Liver (tissue), 3 donors: ENCODE data around the gene STAT6.

Source experiments
- EGR1 ChIP-seq, 2 donors: IDR thresholded peaks; 2 replicates each; pipeline ENCODE4 v1.6.1; 2016 to 2018; ENCODE audit warnings: antibody characterized with exemption in 2 of 2, low read depth in 2 of 2
- GABPA ChIP-seq, 2 donors: IDR thresholded peaks in 1 of 2; conservative IDR thresholded peaks in 1 of 2; 2 replicates each; pipeline ENCODE4 v1.6.1; 2016; ENCODE audit warnings: antibody characterized with exemption in 2 of 2, mild to moderate bottlenecking in 1 of 2, moderate library complexity in 1 of 2
- JUND ChIP-seq, 2 donors: IDR thresholded peaks; 2 replicates each; pipeline ENCODE4 v1.6.1; 2016; ENCODE audit warnings: antibody characterized with exemption in 2 of 2
- SP1 ChIP-seq: IDR thresholded peaks from 2 replicates; pipeline ENCODE4 v1.6.1; 2018; ENCODE audit warnings: antibody characterized with exemption, mild to moderate bottlenecking
- YY1 ChIP-seq: IDR thresholded peaks from 2 replicates; pipeline ENCODE4 v1.6.1; 2016; ENCODE audit warnings: antibody characterized with exemption, mild to moderate bottlenecking
- TF ChIP-seq, protein P1 (sequence below): IDR thresholded peaks from 2 replicates; pipeline ENCODE4 v1.6.1; 2016; ENCODE audit warnings: antibody characterized with exemption
- TF ChIP-seq, protein P2 (sequence below): fragments of 150-350 bp; IDR thresholded peaks from 2 replicates; pipeline ENCODE4 v1.5.1; 2017; ENCODE audit warnings: improper control_type of control experiment, low read depth, low read length; ENCODE audit not compliant: missing input control
- TF ChIP-seq, protein P3 (sequence below): IDR thresholded peaks from 2 replicates; pipeline ENCODE4 v1.6.1; 2016; ENCODE audit warnings: antibody characterized with exemption, mild to moderate bottlenecking
- TF ChIP-seq, protein P4 (sequence below): IDR thresholded peaks from 2 replicates; pipeline ENCODE4 v1.6.1; 2016; ENCODE audit warnings: antibody characterized with exemption
- donor health status: healthy.
- donor health status: healthy.

DNA sequence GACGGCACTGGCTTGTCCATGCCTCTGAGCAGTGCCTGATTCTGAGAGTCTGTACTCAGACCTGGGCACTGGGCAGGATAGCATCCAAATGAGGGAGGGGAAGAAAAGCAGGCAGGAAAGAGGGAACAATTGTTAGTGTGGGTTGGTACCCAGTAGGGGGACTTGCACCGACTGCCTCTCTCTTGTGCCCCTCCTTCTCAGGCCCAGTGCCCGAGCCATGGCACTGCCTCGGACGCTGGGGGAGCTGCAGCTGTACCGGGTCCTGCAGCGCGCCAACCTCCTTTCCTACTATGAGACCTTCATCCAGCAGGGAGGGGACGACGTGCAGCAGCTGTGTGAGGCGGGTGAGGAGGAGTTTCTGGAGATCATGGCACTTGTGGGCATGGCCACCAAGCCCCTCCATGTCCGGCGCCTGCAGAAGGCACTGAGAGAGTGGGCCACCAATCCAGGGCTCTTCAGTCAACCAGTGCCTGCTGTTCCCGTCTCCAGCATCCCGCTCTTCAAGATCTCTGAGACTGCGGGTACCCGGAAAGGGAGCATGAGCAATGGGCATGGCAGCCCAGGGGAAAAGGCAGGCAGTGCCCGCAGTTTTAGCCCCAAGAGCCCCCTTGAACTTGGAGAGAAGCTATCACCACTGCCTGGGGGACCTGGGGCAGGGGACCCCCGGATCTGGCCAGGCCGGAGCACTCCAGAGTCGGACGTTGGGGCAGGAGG lies 20.1 kb downstream of the STAT6 start:
- TF ChIP-seq SP1 (no peak), GABPA (IDR thresholded peaks at IDR 0.05 in 1 of 2, conservative IDR thresholded peaks at IDR 0.05 in 1 of 2) (no peak), JUND (IDR thresholded peaks at IDR 0.05) (no peak), YY1 (no peak), EGR1 (IDR thresholded peaks at IDR 0.05; ENCODE audit: low read depth in 2 of 2) (no peak)
- TF ChIP-seq, protein P1, sequence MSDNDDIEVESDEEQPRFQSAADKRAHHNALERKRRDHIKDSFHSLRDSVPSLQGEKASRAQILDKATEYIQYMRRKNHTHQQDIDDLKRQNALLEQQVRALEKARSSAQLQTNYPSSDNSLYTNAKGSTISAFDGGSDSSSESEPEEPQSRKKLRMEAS, result no peak
- TF ChIP-seq, protein P2, sequence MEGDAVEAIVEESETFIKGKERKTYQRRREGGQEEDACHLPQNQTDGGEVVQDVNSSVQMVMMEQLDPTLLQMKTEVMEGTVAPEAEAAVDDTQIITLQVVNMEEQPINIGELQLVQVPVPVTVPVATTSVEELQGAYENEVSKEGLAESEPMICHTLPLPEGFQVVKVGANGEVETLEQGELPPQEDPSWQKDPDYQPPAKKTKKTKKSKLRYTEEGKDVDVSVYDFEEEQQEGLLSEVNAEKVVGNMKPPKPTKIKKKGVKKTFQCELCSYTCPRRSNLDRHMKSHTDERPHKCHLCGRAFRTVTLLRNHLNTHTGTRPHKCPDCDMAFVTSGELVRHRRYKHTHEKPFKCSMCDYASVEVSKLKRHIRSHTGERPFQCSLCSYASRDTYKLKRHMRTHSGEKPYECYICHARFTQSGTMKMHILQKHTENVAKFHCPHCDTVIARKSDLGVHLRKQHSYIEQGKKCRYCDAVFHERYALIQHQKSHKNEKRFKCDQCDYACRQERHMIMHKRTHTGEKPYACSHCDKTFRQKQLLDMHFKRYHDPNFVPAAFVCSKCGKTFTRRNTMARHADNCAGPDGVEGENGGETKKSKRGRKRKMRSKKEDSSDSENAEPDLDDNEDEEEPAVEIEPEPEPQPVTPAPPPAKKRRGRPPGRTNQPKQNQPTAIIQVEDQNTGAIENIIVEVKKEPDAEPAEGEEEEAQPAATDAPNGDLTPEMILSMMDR, result no peak
- TF ChIP-seq, protein P3, sequence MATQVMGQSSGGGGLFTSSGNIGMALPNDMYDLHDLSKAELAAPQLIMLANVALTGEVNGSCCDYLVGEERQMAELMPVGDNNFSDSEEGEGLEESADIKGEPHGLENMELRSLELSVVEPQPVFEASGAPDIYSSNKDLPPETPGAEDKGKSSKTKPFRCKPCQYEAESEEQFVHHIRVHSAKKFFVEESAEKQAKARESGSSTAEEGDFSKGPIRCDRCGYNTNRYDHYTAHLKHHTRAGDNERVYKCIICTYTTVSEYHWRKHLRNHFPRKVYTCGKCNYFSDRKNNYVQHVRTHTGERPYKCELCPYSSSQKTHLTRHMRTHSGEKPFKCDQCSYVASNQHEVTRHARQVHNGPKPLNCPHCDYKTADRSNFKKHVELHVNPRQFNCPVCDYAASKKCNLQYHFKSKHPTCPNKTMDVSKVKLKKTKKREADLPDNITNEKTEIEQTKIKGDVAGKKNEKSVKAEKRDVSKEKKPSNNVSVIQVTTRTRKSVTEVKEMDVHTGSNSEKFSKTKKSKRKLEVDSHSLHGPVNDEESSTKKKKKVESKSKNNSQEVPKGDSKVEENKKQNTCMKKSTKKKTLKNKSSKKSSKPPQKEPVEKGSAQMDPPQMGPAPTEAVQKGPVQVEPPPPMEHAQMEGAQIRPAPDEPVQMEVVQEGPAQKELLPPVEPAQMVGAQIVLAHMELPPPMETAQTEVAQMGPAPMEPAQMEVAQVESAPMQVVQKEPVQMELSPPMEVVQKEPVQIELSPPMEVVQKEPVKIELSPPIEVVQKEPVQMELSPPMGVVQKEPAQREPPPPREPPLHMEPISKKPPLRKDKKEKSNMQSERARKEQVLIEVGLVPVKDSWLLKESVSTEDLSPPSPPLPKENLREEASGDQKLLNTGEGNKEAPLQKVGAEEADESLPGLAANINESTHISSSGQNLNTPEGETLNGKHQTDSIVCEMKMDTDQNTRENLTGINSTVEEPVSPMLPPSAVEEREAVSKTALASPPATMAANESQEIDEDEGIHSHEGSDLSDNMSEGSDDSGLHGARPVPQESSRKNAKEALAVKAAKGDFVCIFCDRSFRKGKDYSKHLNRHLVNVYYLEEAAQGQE, result no peak
- TF ChIP-seq, protein P4, sequence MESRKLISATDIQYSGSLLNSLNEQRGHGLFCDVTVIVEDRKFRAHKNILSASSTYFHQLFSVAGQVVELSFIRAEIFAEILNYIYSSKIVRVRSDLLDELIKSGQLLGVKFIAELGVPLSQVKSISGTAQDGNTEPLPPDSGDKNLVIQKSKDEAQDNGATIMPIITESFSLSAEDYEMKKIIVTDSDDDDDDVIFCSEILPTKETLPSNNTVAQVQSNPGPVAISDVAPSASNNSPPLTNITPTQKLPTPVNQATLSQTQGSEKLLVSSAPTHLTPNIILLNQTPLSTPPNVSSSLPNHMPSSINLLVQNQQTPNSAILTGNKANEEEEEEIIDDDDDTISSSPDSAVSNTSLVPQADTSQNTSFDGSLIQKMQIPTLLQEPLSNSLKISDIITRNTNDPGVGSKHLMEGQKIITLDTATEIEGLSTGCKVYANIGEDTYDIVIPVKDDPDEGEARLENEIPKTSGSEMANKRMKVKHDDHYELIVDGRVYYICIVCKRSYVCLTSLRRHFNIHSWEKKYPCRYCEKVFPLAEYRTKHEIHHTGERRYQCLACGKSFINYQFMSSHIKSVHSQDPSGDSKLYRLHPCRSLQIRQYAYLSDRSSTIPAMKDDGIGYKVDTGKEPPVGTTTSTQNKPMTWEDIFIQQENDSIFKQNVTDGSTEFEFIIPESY, result no peak
